SKM-1 (cell line): ENCODE data around the gene ALDH3B2.

ENCODE experiments used
- DNase-seq: peaks from one replicate; lab custom pipeline; 2025; ENCODE audit not compliant: unreplicated experiment; lab: John Stamatoyannopoulos, UW

Gene ALDH3B2

GRCh38 chr11:67615728-67616430, 58.5 kb downstream of the ALDH3B2 start:
- DNase-seq: no peak

- peak; percentile 58 for DNase-seq
Observed at GRCh38 chr11:67614730-67615714, 59.4 kb downstream of the ALDH3B2 start.

GRCh38 chr11:67613960-67614715, 60.3 kb downstream of the ALDH3B2 start:
- DNase-seq: peak; percentile 50

- DNase-seq: no peak
Observed at GRCh38 chr11:67613313-67613959, 61.0 kb downstream of the ALDH3B2 start.

GRCh38 chr11:67612751-67613150, 61.7 kb downstream of the ALDH3B2 start:
- DNase-seq: no peak
